Endothelial cell of umbilical vein (primary cell): Measurements from ENCODE around the gene FBXO24. TPM values are rescaled to one million over a fixed set of nuclear protein-coding genes. Genes with fewer than 3 reads are reported as not detected.

ENCODE experiments used
- BruUV-seq: library from RNA; stranded (reverse); fragments of 400-500 nt; replicated peaks from 2 replicates; lab custom pipeline; 2021; lab: Mats Ljungman, UMichigan
- CTCF ChIA-PET: fragments of 300-600, 350-600 bp; sonication (Branson Sonifier 250); formaldehyde crosslinking; loops from one replicate; lab custom pipeline; 2021; ENCODE audit warnings: antibody characterized with exemption, inconsistent platforms; lab: Charles Lee
- POLR2A ChIA-PET: fragments of 300-600, 350-600 bp; sonication (Branson Sonifier 250); formaldehyde crosslinking; loops from one replicate; lab custom pipeline; 2021; ENCODE audit warnings: antibody characterized with exemption, inconsistent platforms; lab: Charles Lee
- DNase-seq: peaks from one replicate; pipeline ENCODE4 v3.0.0-alpha.2; 2011; ENCODE audit warnings: low read depth, low spot score
- FAIRE-seq: peaks from 2 replicates; lab custom pipeline; 2011; peaks lifted over from hg19 to GRCh38; lab: Jason Lieb, UNC
- H2AFZ ChIP-seq: 2 replicates; pipeline ENCODE4 v1.6.0; 2012; ENCODE audit warnings: low read depth, low read length, control low read depth, inconsistent platforms
- H3K27ac ChIP-seq: 2 replicates; pipeline ENCODE4 v1.5.1; 2011; ENCODE audit warnings: low read depth, mild to moderate bottlenecking, control low read depth, low read length, moderate library complexity; ENCODE audit not compliant: insufficient read depth
- H3K27me3 ChIP-seq, 2 experiments: 2 replicates each; pipeline versions ENCODE4 v1.6.0 to v1.6.1; 2011; ENCODE audit warnings: low read length in 2 of 2, mixed read lengths in 1 of 2; ENCODE audit not compliant: control insufficient read depth in 2 of 2, insufficient read depth in 2 of 2
- H3K36me3 ChIP-seq, 2 experiments: 2 replicates in 1 of 2; 3 replicates in 1 of 2; pipeline ENCODE4 v1.5.1; 2011; ENCODE audit warnings: low read length in 2 of 2, mild to moderate bottlenecking in 1 of 2, moderate library complexity in 1 of 2; ENCODE audit not compliant: control insufficient read depth in 2 of 2, insufficient read depth in 2 of 2; ENCODE audit errors: extremely low read depth in 1 of 2
- H3K4me1 ChIP-seq: 3 replicates; pipeline ENCODE4 v1.5.1; 2011; ENCODE audit warnings: mild to moderate bottlenecking, low read length; ENCODE audit not compliant: control insufficient read depth, insufficient read depth; ENCODE audit errors: extremely low read depth
- H3K4me2 ChIP-seq: 2 replicates; pipeline ENCODE4 v1.6.1; 2011; ENCODE audit warnings: low read length, control low read depth, mixed read lengths; ENCODE audit not compliant: insufficient read depth
- H3K4me3 ChIP-seq, 3 experiments: fragments of 200-600 bp in 1 of 3; sonication (generic), shearing (Covaris generic) in 1 of 3; replicated peaks in 1 of 3; 2 replicates each; pipeline ENCODE4 v1.5.1; 2011 to 2016; ENCODE audit warnings: control low read depth in 3 of 3, low read length in 3 of 3, mild to moderate bottlenecking in 2 of 3, inconsistent platforms in 1 of 3, low read depth in 1 of 3, moderate library complexity in 1 of 3; ENCODE audit not compliant: insufficient read depth in 1 of 3
- H3K79me2 ChIP-seq: 2 replicates; pipeline ENCODE4 v1.6.0; 2012; ENCODE audit warnings: low read length, inconsistent platforms; ENCODE audit not compliant: control insufficient read depth, insufficient read depth
- H3K9ac ChIP-seq: replicated peaks from 2 replicates; pipeline ENCODE3; 2011; ENCODE audit warnings: low read length, control low read depth; ENCODE audit not compliant: insufficient read depth; ENCODE audit errors: extremely low read depth
- H3K9me1 ChIP-seq: replicated peaks from 3 replicates; pipeline ENCODE4 v1.6.0; 2011; ENCODE audit warnings: mild to moderate bottlenecking, low read length; ENCODE audit not compliant: control insufficient read depth, insufficient read depth; ENCODE audit errors: extremely low read depth
- H3K9me3 ChIP-seq: replicated peaks from 2 replicates; pipeline ENCODE4 v1.5.1; 2012; ENCODE audit warnings: low read length, inconsistent platforms; ENCODE audit not compliant: control insufficient read depth, insufficient read depth
- H4K20me1 ChIP-seq: replicated peaks from 2 replicates; pipeline ENCODE3; 2011; ENCODE audit warnings: mild to moderate bottlenecking, low read length; ENCODE audit not compliant: control insufficient read depth, insufficient read depth; ENCODE audit errors: extremely low read depth
- CTCF ChIP-seq, 2 donors: IDR thresholded peaks; 1 replicate in 1 of 2; 2 replicates in 1 of 2; pipeline ENCODE4 v1.5.1; 2011; ENCODE audit warnings: low read length in 2 of 2, mild to moderate bottlenecking in 2 of 2, moderate library complexity in 2 of 2, control low read depth in 1 of 2, inconsistent platforms in 1 of 2, low read depth in 1 of 2; ENCODE audit not compliant: insufficient read depth in 1 of 2; ENCODE audit errors: extremely low read depth in 1 of 2
- EZH2 ChIP-seq: IDR thresholded peaks from 2 replicates; pipeline ENCODE4 v1.6.1; 2012; ENCODE audit warnings: borderline replicate concordance, low read depth, mild to moderate bottlenecking, moderate library complexity, low read length, inconsistent platforms; ENCODE audit not compliant: severe bottlenecking
- FOS ChIP-seq: IDR thresholded peaks from 2 replicates; pipeline ENCODE4 v1.6.1; 2011; ENCODE audit warnings: mild to moderate bottlenecking, low read length, moderate library complexity, borderline replicate concordance; ENCODE audit not compliant: insufficient read depth
- GATA2 ChIP-seq: IDR thresholded peaks from 2 replicates; pipeline ENCODE4 v1.7.0; 2011; ENCODE audit warnings: low read depth, mild to moderate bottlenecking, moderate library complexity, mixed read lengths, low read length; ENCODE audit not compliant: insufficient read length, insufficient read depth
- JUN ChIP-seq: IDR thresholded peaks from 2 replicates; pipeline ENCODE4 v1.6.1; 2011; ENCODE audit warnings: borderline replicate concordance, low read depth; ENCODE audit not compliant: insufficient read length, insufficient read depth
- MAX ChIP-seq: IDR thresholded peaks from 2 replicates; pipeline ENCODE4 v1.6.1; 2011; ENCODE audit not compliant: insufficient read depth, insufficient read length
- MYC ChIP-seq: IDR thresholded peaks from one replicate; pipeline ENCODE4 v1.6.1; 2011; ENCODE audit warnings: mild to moderate bottlenecking, low read depth, low read length
- POLR2A ChIP-seq: IDR thresholded peaks from 2 replicates; pipeline ENCODE4 v1.6.1; 2012; ENCODE audit warnings: low read depth, mild to moderate bottlenecking, control low read depth, low read length
- POLR2AphosphoS5 ChIP-seq: IDR thresholded peaks from 2 replicates; pipeline ENCODE4 v1.6.1; 2012; ENCODE audit warnings: low read depth, mild to moderate bottlenecking, control low read depth, low read length, moderate library complexity; ENCODE audit not compliant: insufficient read depth
- dilution Hi-C: fragments of 300-500 bp; cut with MboI; formaldehyde crosslinking; loops from one replicate; pipeline ENCODE4 v1.15.0; 2019; ENCODE audit warnings: low sequenced_read_pairs; ENCODE audit not compliant: extremely low pct_ligation_motif_present
- intact Hi-C: fragments of 100-400 bp; cut with micrococcal nuclease; formaldehyde crosslinking; loops from one replicate; pipeline ENCODE4 v1.10.0; 2022
- polyA plus RNA-seq, 4 experiments: library from polyadenylated mRNA; depleted of rRNA in 3 of 4; stranded (reverse) in 3 of 4; unstranded in 1 of 4; fragments of >200 nt; gene quantifications; 2 replicates each; pipeline versions ENCODE4 v1.2.1 to v1.2.3, GENCODE V29; 2011 to 2012; ENCODE audit warnings: missing spikeins in 1 of 4
- total RNA-seq: library from RNA; stranded (reverse); gene quantifications from 2 replicates; pipeline ENCODE4 v1.2.3, GENCODE V29; 2021

The FBXO24 gene
- total and polyA plus RNA-seq, 2 donors (not counting 3 experiments of a cell fraction or from before 2014, with no cell fraction given), result 0.37 to 0.38 TPM

- Histone ChIP-seq H4K20me1 (no peaks in the 10 kb centered on the region), H3K9me1 (no peaks in the 10 kb centered on the region), H3K9me3 (no peaks in the 10 kb centered on the region), H3K79me2 (no peaks in the 10 kb centered on the region), H2AFZ (no peak overlapping the region), H3K9ac (no peak overlapping the region), H3K4me3 (no peak overlapping the region), H3K4me1 (peaks cover 6% of the 10 kb centered on the region), H3K4me2 (no peak overlapping the region), H3K27ac (no peak overlapping the region), H3K27me3 (no peaks in the 10 kb centered on the region), H3K36me3 (peaks cover 5 to 35% of the 10 kb centered on the region in 2 experiments)
- intact Hi-C loops, result loop anchor here (1.0 to 2.0 kb wide), 4 partner anchors 20 to 90 kb away; partner anchors contain the start of genes AGFG2, NYAP1 and TSC22D4
- BruUV-seq, result no TSS peak
- DNase-seq, result no peak
- no peak for TF ChIP-seq CTCF (IDR thresholded peaks at IDR 0.05; ENCODE audit: extremely low read depth in 1 of 2, insufficient read depth in 1 of 2, low read depth in 1 of 2, low read length in 2 of 2)
- peak; percentile 65 for TF ChIP-seq GATA2
- dilution Hi-C loops, result no loop called here
- peak; percentile 65 for FAIRE-seq
- ChIA-PET POLR2A (interaction anchor here (1.0 to 1.6 kb wide), 5 partner anchors 12 to 80 kb away, joined by 3 to 7 read pairs (median 4); partner anchors contain the start of genes AGFG2, FBXO24 and TSC22D4), CTCF (interaction anchor here (0.9 to 4.2 kb wide), 33 partner anchors 10 to 170 kb away, joined by 3 to 119 read pairs (median 10); partner anchors contain the start of genes AGFG2, FBXO24, MOSPD3 and NYAP1)
These were observed 27.0 kb upstream of the FBXO24 start for GRCh38 chr7:100559127-100559526.

- FAIRE-seq, result no peak
These were observed 24.5 kb upstream of the FBXO24 start for GRCh38 chr7:100561491-100562194.

More at GRCh38 chr7:100561491-100562194, 24.5 kb upstream of the FBXO24 start:
- ChIA-PET POLR2A (interaction anchor here (0.7 kb wide), 1 partner anchor 67 kb away, joined by 3 read pairs; no protein-coding TSS in a partner anchor), CTCF (interaction anchor here (0.7 to 4.2 kb wide), 4 partner anchors 25 to 97 kb away, joined by 3 to 119 read pairs (median 28); partner anchors contain the start of genes FBXO24 and SPACDR)
- H3K9me3 ChIP-seq, result no peaks in the 10 kb centered on the region
- H3K27ac ChIP-seq, result no peak overlapping the region
- intact Hi-C loops (no loop called here), dilution Hi-C loops (no loop called here)
- H3K4me3 ChIP-seq, result no peak overlapping the region
- H4K20me1 ChIP-seq, result no peaks in the 10 kb centered on the region
- H3K27me3 ChIP-seq, result no peaks in the 10 kb centered on the region
- H3K9me1 ChIP-seq, result no peaks in the 10 kb centered on the region
- no peak for TF ChIP-seq FOS
- no peak for TF ChIP-seq JUN
- no peak for TF ChIP-seq EZH2
- TF ChIP-seq POLR2AphosphoS5, result no peak
- TF ChIP-seq MYC, result no peak
- TF ChIP-seq CTCF (IDR thresholded peaks at IDR 0.05; ENCODE audit: extremely low read depth in 1 of 2, insufficient read depth in 1 of 2, low read depth in 1 of 2, low read length in 2 of 2), result no peak
- TF ChIP-seq MAX, result no peak
- no peak for TF ChIP-seq POLR2A
- no peak for TF ChIP-seq GATA2
- no peak overlapping the region for H3K4me2 ChIP-seq
- BruUV-seq, result no TSS peak
- peaks cover 0 to 25% of the 10 kb centered on the region in 2 experiments for H3K36me3 ChIP-seq
- no peak overlapping the region for H3K9ac ChIP-seq
- H3K4me1 ChIP-seq, result peaks cover 6% of the 10 kb centered on the region
- no peak for DNase-seq
- H2AFZ ChIP-seq, result no peak overlapping the region
- no peaks in the 10 kb centered on the region for H3K79me2 ChIP-seq
